HG02678 (cell line): ENCODE measurements around the gene KDM2B.
"Not testable (repeated sequence)": the region's sequence is repeated elsewhere in the genome, so short reads cannot be mapped to it uniquely, and the experiment has no call there.

ENCODE experiments used
- ATAC-seq: cut with Tn5 transposase; IDR thresholded peaks from one replicate; pipeline ENCODE4 v1.9.1; 2021; ENCODE audit warnings: mild to moderate bottlenecking, moderate library complexity; ENCODE audit not compliant: unreplicated experiment

KDM2B gene

DNA sequence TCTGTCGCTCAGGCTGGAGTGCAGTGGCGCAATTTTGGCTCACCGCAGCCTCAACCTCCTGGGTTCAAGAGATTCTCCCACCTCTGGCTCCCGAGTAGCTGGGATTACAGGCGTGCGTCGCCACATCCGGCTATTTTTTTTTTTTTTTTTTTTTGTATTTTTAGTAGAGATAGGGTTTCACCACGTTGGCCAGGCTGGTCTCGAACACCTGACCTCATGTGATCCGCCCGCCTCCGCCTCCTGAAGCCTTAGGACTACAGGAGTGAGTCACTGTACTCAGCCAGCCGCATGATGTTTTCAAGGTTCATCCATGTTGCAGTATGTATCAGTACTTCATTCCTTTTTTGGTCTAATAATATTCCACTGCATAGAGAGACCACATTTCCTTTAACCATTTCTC lies 183.3 kb downstream of the KDM2B start:
- no peak for ATAC-seq

DNA sequence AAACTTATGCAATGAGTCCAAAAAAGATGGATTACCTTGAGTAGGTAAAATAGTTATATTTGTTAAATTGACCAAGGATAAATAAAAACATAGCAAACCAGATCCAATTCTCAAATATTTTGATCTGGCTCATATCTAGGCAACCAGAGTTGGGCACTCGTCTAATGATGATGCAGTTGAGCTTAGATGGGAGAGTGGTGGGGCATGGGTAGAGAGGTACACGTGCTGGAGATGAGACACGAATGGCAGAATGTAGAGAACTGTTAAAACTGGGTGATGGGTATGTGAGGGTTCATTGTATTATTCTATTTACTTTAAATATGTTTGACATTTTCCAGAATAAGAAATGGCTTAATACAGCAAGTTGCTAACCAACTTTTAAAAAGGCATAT lies 188.5 kb downstream of the KDM2B start:
- no peak for ATAC-seq

DNA sequence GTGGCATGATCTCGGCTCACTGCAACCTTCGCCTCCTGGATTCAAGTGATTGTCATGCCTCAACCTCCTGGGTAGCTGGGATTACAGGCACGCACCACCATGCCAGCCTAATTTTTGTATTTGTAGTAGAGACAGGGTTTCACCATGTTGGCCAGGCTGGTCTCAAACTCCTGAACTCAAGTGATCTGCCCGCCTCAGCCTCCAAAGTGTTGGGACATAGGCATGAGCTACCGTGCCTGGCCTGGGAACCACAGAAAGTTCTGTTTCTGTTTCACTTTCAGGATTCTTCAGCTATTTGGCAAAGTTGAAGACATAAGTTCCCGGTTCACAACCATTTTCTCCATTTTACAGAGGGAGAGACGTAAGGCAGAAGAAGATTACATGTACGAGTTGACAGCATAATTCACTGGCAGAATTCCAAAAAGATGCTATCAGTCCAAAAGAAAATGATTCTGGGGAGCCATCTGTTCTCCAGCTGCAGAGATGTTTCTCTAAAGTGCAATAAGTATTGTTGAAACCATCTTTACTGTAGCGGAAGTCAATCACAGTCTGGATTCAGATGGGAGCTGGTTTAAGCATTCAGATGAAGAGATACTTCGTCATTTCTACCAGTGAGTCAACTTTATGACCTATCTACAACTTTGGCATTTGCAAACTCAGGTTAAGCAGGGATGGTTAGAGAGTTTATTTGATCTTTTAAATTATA lies 189.1 kb downstream of the KDM2B start:
- no peak for ATAC-seq

DNA sequence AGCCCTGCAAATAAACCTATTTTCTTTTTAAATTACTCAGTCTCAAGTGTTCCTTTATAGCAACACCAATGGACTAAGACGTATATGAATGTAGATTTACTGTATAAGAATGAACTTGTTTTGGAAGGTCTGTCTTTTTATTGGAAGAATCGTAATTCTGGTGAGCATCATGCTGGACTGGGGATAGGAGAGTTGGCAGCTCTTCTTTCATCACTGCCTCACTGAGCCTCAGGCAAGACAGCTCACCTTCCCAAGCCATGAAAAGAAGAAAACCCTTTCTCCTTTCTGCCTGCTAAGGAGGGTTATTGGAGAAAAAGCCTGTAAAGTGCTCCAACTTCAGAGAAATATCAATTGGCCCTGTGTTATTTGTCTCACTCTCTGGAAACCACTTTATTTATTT lies 190.0 kb downstream of the KDM2B start:
- no peak for ATAC-seq

DNA sequence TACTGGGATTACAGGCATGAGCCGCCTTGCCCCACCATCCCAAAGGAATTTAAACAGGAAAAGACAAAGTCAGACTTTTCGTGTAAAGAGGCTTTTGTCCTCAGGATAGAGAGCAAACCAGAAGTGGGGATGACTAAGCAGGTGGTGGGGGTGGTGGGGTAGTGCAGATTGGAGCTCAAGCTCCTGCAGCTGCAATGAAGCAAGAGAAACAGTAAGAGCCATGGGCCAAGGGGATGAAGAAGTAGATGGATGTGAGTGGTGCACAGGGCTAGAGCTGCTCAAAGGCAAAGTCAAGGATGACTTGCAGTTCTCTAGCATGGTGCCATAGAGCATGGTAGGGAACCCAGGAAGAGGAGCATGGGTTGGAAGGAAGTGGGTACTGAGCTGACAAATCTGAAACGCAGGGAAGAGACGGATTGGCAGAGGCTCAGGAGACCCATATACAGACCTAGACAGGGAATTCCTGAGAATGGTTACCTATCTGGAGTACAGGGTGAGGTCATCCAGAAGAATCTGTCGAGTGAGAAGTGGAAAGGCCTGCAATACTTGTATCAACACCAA lies 192.3 kb downstream of the KDM2B start:
- no peak for ATAC-seq

DNA sequence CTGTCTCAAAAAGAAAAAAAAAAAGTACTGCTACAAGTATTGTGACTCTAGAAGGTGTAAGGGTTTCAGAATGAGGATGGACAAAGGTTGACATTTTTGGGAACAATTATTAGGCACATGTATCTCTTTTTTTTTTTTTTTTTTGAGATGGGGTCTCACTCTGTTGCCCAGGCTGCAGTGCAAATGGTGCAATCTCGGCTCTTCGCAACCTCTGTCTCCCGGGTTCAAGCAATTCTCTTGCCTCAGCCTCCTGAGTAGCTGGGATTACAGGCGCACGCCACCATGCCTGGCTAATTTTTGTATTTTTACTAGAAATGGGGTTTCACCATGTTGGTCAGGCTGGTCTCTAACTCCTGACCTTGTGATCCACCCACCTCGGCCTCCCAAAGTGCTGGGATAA lies 195.9 kb downstream of the KDM2B start:
- ATAC-seq: not testable (repeated sequence)

DNA sequence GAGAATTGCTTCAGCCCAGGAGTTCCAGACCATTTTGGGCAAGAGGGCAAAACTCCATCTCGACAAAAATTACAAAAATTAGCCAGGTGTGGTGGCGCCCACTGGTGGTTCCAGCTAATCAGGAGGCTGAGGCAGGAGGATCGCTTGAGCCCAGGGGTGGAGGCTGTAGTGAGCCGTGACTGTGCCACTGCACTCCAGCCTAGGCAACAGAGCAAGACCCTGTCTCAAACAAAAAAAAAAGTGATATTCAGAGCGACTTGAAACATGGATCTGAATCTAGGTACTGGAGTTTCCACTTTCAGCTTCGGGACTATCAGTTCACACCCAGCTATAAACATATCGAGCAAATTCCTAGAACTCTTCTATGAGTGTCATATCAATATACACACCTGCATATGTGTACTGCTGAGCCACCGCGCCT lies 197.2 kb downstream of the KDM2B start:
- ATAC-seq: no peak

DNA sequence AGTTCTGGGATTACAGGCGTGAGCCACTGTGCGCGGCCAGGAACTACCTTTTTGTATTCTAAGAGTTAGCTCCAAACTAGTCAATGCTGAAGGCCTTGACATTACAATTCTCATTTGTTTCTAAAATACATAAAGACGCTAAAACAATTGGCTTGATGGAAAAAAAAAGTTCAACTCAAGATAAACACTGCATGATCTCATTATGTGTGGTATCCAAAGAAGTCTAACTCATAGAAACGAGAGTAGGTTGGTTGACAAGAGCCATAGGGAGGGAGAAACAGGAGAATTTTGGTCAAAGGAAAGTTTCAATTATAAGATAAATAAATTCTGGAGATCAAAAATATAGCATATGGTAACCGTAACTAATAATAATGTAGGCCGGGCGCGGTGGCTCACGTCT lies 200.9 kb downstream of the KDM2B start:
- ATAC-seq: no peak
